Spleen (tissue), 7 donors: ENCODE data around the gene THOC7.

Source experiments
- CTCF ChIP-seq, 11 experiments: fragments of 200-600 bp in 7 of 11; fragments of 450-650 bp in 4 of 11; sonication (generic) in 4 of 11; IDR thresholded peaks in 8 of 11; conservative IDR thresholded peaks in 3 of 11; 1 replicate in 7 of 11; 2 replicates in 4 of 11; pipeline versions ENCODE4 v1.4.0 to v1.8.0; 2016 to 2021; ENCODE audit warnings: antibody characterized with exemption in 11 of 11, inconsistent platforms in 4 of 11, mild to moderate bottlenecking in 1 of 11
- POLR2A ChIP-seq, 3 donors: fragments of 450-650 bp; IDR thresholded peaks; one replicate each; pipeline ENCODE4 v1.5.1; 2017; ENCODE audit warnings: antibody characterized with exemption in 3 of 3, mild to moderate bottlenecking in 1 of 3
- POLR2AphosphoS5 ChIP-seq, 3 donors: sonication (generic); formaldehyde crosslinking; IDR thresholded peaks; one replicate each; pipeline ENCODE4 v1.5.1; 2017; ENCODE audit warnings: antibody characterized with exemption in 3 of 3
- donor health status: DM: no; HTN: no; CAD: no; lungs with moderate emphysema.
- donor health status: DM: no; HTN: no; CAD: no.
- donor health status: DM: no; HTN: no; CAD: no.

DNA sequence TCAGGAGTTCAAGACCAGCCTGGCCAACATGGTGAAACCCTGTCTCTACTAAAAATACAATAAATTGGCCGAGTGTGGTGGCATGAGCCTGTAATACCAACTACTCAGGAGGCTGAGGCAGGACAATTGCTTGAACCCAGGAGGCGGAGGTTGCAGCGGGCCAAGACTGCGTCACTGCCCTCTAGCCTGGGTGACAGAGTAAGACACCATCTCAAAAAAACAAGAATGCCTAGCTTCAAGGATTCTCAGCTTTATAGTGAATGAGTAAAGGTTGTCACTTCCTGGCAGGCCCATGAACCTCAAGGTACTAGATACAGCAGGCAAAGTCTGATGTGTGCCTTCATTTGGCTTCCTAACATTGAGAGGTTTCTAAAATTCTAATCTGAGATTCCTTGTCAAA is 14.4 kb downstream of the THOC7 start:
- no peak for TF ChIP-seq CTCF (IDR thresholded peaks at IDR 0.05 in 8 of 11, conservative IDR thresholded peaks at IDR 0.05 in 3 of 11)
- TF ChIP-seq POLR2A (IDR thresholded peaks at IDR 0.05) = no peak
- no peak for TF ChIP-seq POLR2AphosphoS5 (IDR thresholded peaks at IDR 0.05)
